HEK293 (cell line): ENCODE data around the gene POP7.
A peak's percentile ranks its signal among the peaks of the same experiment; 100 is the strongest.

Experiments
- CTCF ChIA-PET: fragments of 350-600 bp; formaldehyde crosslinking; extraction: SDS; loops from one replicate; lab custom pipeline; 2021; ENCODE audit warnings: antibody characterized with exemption; lab: Yijun Ruan, JAX
- POLR2A ChIA-PET: fragments of 300-600 bp; formaldehyde crosslinking; extraction: SDS; loops from one replicate; lab custom pipeline; 2020; ENCODE audit warnings: antibody characterized with exemption, inconsistent platforms; lab: Yijun Ruan, JAX
- H3K27ac ChIP-seq: fragments of 200-500 bp; sonication (Bioruptor generic); 2 replicates; pipeline ENCODE4 v1.5.1; 2014; ENCODE audit warnings: low read depth, low read length, control low read depth, inconsistent platforms; ENCODE audit errors: extremely low read depth
- H3K36me3 ChIP-seq, 2 experiments: fragments of 200-500 bp in 1 of 2; sonication (Bioruptor generic) in 1 of 2; 1 replicate in 1 of 2; 2 replicates in 1 of 2; pipeline ENCODE4 v1.5.1; 2014 to 2017; ENCODE audit warnings: inconsistent platforms in 2 of 2, low read length in 2 of 2; ENCODE audit not compliant: control insufficient read depth in 2 of 2, insufficient read depth in 1 of 2
- H3K4me1 ChIP-seq: fragments of 200-500 bp; sonication (Bioruptor generic); 2 replicates; pipeline ENCODE4 v1.5.1; 2014; ENCODE audit warnings: mild to moderate bottlenecking, low read length, inconsistent platforms; ENCODE audit not compliant: control insufficient read depth, insufficient read depth
- H3K4me3 ChIP-seq: 2 replicates; pipeline ENCODE4 v1.5.1; 2011; ENCODE audit warnings: low read depth, mild to moderate bottlenecking, control low read depth, low read length, moderate library complexity
- H3K9me3 ChIP-seq: fragments of 200-500 bp; sonication (Bioruptor generic); 2 replicates; pipeline ENCODE4 v1.5.1; 2014; ENCODE audit warnings: low read depth, low read length, inconsistent platforms; ENCODE audit not compliant: control insufficient read depth, insufficient read depth
- BCL11B ChIP-seq: fragments of 450-650 bp; formaldehyde crosslinking; IDR thresholded peaks from 2 replicates; pipeline ENCODE4 v1.5.1; 2016; ENCODE audit warnings: low read depth, missing biosample characterization, missing genetic modification characterization
- GLIS1 ChIP-seq: fragments of 450-650 bp; formaldehyde crosslinking; IDR thresholded peaks from 2 replicates; pipeline ENCODE4 v1.5.1; 2016; ENCODE audit warnings: missing biosample characterization, missing genetic modification characterization
- OVOL3 ChIP-seq: fragments of 450-650 bp; formaldehyde crosslinking; IDR thresholded peaks from 2 replicates; pipeline ENCODE4 v1.5.1; 2016; ENCODE audit warnings: missing biosample characterization, missing genetic modification characterization
- PRDM1 ChIP-seq: fragments of 450-650 bp; formaldehyde crosslinking; IDR thresholded peaks from 2 replicates; pipeline ENCODE4; 2016; ENCODE audit warnings: missing biosample characterization, missing genetic modification characterization
- RBAK ChIP-seq: fragments of 450-650 bp; formaldehyde crosslinking; IDR thresholded peaks from 2 replicates; pipeline ENCODE4 v1.5.1; 2016; ENCODE audit warnings: missing biosample characterization, missing genetic modification characterization
- SETDB1 ChIP-seq: IDR thresholded peaks from one replicate; pipeline ENCODE4 v1.6.1; 2017; ENCODE audit warnings: mild to moderate bottlenecking, low read length, moderate library complexity, mixed read lengths; ENCODE audit not compliant: insufficient read length
- YY1 ChIP-seq: fragments of 450-650 bp; formaldehyde crosslinking; IDR thresholded peaks from 2 replicates; pipeline ENCODE4 v1.5.1; 2018; ENCODE audit warnings: missing biosample characterization, missing genetic modification characterization
- ZBTB1 ChIP-seq: fragments of 450-650 bp; formaldehyde crosslinking; IDR thresholded peaks from 2 replicates; pipeline ENCODE4 v1.5.1; 2016; ENCODE audit warnings: missing biosample characterization, missing genetic modification characterization
- ZEB2 ChIP-seq: fragments of 450-650 bp; formaldehyde crosslinking; IDR thresholded peaks from 2 replicates; pipeline ENCODE4 v1.5.1; 2016; ENCODE audit warnings: missing biosample characterization, missing genetic modification characterization
- ZNF121 ChIP-seq: fragments of 450-650 bp; formaldehyde crosslinking; IDR thresholded peaks from 2 replicates; pipeline ENCODE4 v1.5.1; 2016; ENCODE audit warnings: missing biosample characterization, missing genetic modification characterization
- ZNF266 ChIP-seq: fragments of 450-650 bp; formaldehyde crosslinking; IDR thresholded peaks from 2 replicates; pipeline ENCODE4 v1.5.1; 2016; ENCODE audit warnings: missing biosample characterization, missing genetic modification characterization, low read depth
- ZNF324 ChIP-seq: fragments of 450-650 bp; formaldehyde crosslinking; IDR thresholded peaks from 2 replicates; pipeline ENCODE4 v1.5.1; 2016; ENCODE audit warnings: missing biosample characterization, missing genetic modification characterization
- ZNF335 ChIP-seq: fragments of 450-650 bp; formaldehyde crosslinking; conservative IDR thresholded peaks from 2 replicates; pipeline ENCODE4 v1.5.1; 2016; ENCODE audit warnings: missing biosample characterization, missing genetic modification characterization
- ZNF366 ChIP-seq: fragments of 450-650 bp; formaldehyde crosslinking; conservative IDR thresholded peaks from 2 replicates; pipeline ENCODE4 v1.5.1; 2016; ENCODE audit warnings: missing biosample characterization, missing genetic modification characterization
- ZNF37A ChIP-seq: fragments of 450-650 bp; IDR thresholded peaks from 2 replicates; pipeline ENCODE4 v1.5.1; 2018; ENCODE audit warnings: missing biosample characterization, missing genetic modification characterization
- ZNF416 ChIP-seq: fragments of 450-650 bp; formaldehyde crosslinking; IDR thresholded peaks from 2 replicates; pipeline ENCODE4 v1.5.1; 2016; ENCODE audit warnings: missing biosample characterization, missing genetic modification characterization
- ZNF473 ChIP-seq: fragments of 450-650 bp; formaldehyde crosslinking; IDR thresholded peaks from 2 replicates; pipeline ENCODE4 v1.5.1; 2017; ENCODE audit warnings: missing biosample characterization, missing genetic modification characterization
- ZNF521 ChIP-seq: fragments of 450-650 bp; formaldehyde crosslinking; IDR thresholded peaks from 2 replicates; pipeline ENCODE4 v1.5.1; 2017; ENCODE audit warnings: missing biosample characterization, mild to moderate bottlenecking, missing genetic modification characterization
- ZNF529 ChIP-seq: fragments of 450-650 bp; formaldehyde crosslinking; IDR thresholded peaks from 2 replicates; pipeline ENCODE4 v1.5.1; 2017; ENCODE audit warnings: missing genetic modification characterization, missing biosample characterization; ENCODE audit not compliant: insufficient replicate concordance
- ZNF549 ChIP-seq: fragments of 450-650 bp; IDR thresholded peaks from 2 replicates; pipeline ENCODE4 v1.5.1; 2018; ENCODE audit warnings: missing biosample characterization, missing genetic modification characterization, mild to moderate bottlenecking, inconsistent platforms, moderate library complexity
- ZNF555 ChIP-seq: fragments of 450-650 bp; formaldehyde crosslinking; conservative IDR thresholded peaks from 2 replicates; pipeline ENCODE4 v1.5.1; 2017; ENCODE audit warnings: missing biosample characterization, mild to moderate bottlenecking, missing genetic modification characterization, inconsistent platforms
- ZNF747 ChIP-seq: fragments of 450-650 bp; formaldehyde crosslinking; IDR thresholded peaks from 2 replicates; pipeline ENCODE4 v1.5.1; 2016; ENCODE audit warnings: missing biosample characterization, missing genetic modification characterization
- ZNF777 ChIP-seq: fragments of 450-650 bp; formaldehyde crosslinking; IDR thresholded peaks from 2 replicates; pipeline ENCODE4 v1.5.1; 2017; ENCODE audit warnings: missing biosample characterization, missing genetic modification characterization, borderline replicate concordance
- ZNF792 ChIP-seq: fragments of 450-650 bp; formaldehyde crosslinking; IDR thresholded peaks from 2 replicates; pipeline ENCODE4 v1.5.1; 2016; ENCODE audit warnings: missing biosample characterization, missing genetic modification characterization
- ZNF837 ChIP-seq: fragments of 450-650 bp; formaldehyde crosslinking; IDR thresholded peaks from 2 replicates; pipeline ENCODE4 v1.5.1; 2016; ENCODE audit warnings: missing biosample characterization, missing genetic modification characterization
- ZSCAN30 ChIP-seq: fragments of 450-650 bp; IDR thresholded peaks from 2 replicates; pipeline ENCODE4 v1.5.1; 2018; ENCODE audit warnings: missing biosample characterization, mild to moderate bottlenecking, missing genetic modification characterization, moderate library complexity
- TF ChIP-seq, protein P1 (sequence below): fragments of 450-650 bp; formaldehyde crosslinking; IDR thresholded peaks from 2 replicates; pipeline ENCODE4 v1.5.1; 2016; ENCODE audit warnings: missing biosample characterization, missing genetic modification characterization
- TF ChIP-seq, protein P2 (sequence below): IDR thresholded peaks from 2 replicates; pipeline ENCODE4 v1.6.1; 2011; ENCODE audit warnings: mild to moderate bottlenecking, low read depth, low read length, borderline replicate concordance
- TF ChIP-seq, protein P3 (sequence below): fragments of 450-650 bp; formaldehyde crosslinking; IDR thresholded peaks from 2 replicates; pipeline ENCODE4 v1.5.1; 2016; ENCODE audit warnings: missing biosample characterization, missing genetic modification characterization

POP7 gene

DNA sequence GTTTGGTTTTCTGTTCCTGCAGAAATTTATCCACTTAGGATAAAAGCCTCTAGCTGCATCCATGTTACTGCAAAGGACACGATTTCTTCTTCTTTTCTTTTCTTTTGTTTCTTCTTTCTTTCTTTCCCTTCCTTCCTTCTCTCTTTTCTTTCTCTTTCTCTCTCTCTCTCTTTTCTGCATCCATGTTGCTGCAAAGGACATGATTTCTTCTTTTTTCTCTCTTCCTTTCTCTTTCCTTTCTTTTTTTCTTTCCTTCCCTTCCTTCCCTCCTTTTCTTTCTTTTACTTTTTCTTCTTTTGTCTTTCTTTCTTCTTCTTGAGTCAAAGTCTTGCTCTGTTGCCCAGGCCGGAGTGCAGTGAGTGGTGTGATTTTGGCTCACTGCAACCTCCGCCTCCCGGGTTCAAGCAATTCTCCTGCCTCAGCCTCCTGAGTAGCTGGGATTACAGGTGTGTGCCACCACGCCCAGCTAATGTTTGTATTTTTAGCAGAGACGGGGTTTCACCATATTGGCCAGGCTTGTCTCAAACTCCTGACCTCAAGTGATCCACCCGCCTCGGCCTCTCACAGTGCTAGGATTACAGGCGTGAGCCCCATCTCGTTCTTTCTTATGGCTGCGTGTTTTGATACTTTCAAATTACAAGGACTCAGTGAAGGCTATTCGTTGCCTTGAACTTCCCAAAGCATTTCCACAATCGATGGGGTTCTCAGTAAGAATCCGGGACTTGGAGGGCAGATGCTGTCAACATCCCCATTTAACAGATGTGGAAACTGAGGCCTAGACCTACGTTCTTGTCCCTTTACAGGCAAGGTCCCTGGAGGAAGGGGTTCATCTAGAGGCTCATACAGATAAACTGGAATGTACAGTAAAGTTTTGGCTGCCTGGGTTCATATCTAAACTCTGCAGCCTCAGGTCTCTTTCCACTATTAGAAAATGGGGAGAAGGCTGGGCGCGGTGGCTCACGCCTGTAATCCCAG lies 34.3 kb upstream of the POP7 start:
- Histone ChIP-seq H3K36me3 (peaks cover 0 to 4% of the 10 kb centered on the region in 2 experiments; a peak in 2 of 3 replicates), H3K4me3 (no peak overlapping the region), H3K27ac (no peak overlapping the region), H3K4me1 (no peaks in the 10 kb centered on the region), H3K9me3 (no peaks in the 10 kb centered on the region)
- ChIA-PET POLR2A (interaction anchor here (0.8 kb wide), 1 partner anchor 85 kb away, joined by 12 read pairs; the partner anchor contains the start of gene FBXO24), CTCF (interaction anchor here (1.4 kb wide), 1 partner anchor 20 kb away, joined by 3 read pairs; no protein-coding TSS in a partner anchor)
- TF ChIP-seq RBAK (tag by site-specific recombination) (no peak), ZNF335 (tag by site-specific recombination) (no peak), ZNF366 (peak; percentile 97), SETDB1 (no peak), PRDM1 (tag by site-specific recombination) (peak; percentile 99), ZNF837 (tag by site-specific recombination) (no peak), OVOL3 (tag by site-specific recombination) (no peak), ZBTB1 (tag by site-specific recombination) (no peak), ZNF555 (no peak)

DNA sequence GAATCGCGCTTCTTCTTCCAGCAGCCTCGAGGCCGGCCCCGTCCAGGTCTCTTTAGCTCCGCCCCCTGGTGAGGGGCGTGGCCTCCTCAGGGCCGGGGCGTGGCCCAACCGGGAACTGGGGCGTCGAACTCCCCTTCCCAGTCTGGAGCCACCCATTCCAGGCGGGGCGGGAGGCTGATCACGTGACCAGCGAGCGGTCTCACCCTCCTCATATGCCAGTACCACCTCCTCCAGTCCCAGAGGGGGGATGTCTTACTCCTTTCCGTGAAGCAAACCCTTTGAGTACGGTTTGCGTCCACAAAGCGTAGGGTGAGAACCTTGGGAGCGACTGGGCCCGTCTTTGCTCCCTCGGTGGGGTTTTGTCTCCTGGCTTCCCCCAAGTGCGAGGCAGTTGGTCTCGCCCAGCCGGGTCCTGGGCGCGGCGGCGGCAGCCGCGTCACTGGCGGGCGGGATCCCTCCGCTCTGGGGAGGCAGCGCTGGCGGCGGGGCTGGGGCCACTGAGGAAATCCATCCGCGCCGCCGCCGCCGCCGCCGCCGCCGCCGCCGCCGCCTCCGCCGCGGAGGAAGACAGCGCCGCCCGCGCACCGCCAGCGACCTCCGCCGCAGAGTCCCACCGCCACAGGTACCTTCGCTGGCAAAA lies 32.5 kb upstream of the POP7 start, which contains the start of gene GNB2:
GNB2 (plus strand) TSS at position 439 of the 640 bp plus-strand sequence. CDS start 2,526 bp downstream, outside the sequence.
- no peaks in the 10 kb centered on the region for H3K9me3 ChIP-seq
- H3K36me3 ChIP-seq: peaks cover 0 to 22% of the 10 kb centered on the region in 2 experiments; a peak in 2 of 3 replicates
- ChIA-PET POLR2A (interaction anchor here (0.5 to 1.0 kb wide), 14 partner anchors 9 to 244 kb away, joined by 3 to 22 read pairs (median 4); partner anchors contain the start of genes ACTL6B, FBXO24, LRCH4 and MEPCE), CTCF (interaction anchor here (0.6 to 1.0 kb wide), 3 partner anchors 10 to 109 kb away, joined by 3 to 4 read pairs (median 4); partner anchors contain the start of gene POP7)
- peak within 1 kb of the TSS; percentile 84 for H3K27ac ChIP-seq
- H3K4me3 ChIP-seq: peak within 1 kb of the TSS; percentile 97
- H3K4me1 ChIP-seq: no peaks in the 10 kb centered on the region
- TF ChIP-seq ZNF747 (tag by site-specific recombination): no peak
- no peak for TF ChIP-seq BCL11B (tag by site-specific recombination)
- TF ChIP-seq, protein P1, sequence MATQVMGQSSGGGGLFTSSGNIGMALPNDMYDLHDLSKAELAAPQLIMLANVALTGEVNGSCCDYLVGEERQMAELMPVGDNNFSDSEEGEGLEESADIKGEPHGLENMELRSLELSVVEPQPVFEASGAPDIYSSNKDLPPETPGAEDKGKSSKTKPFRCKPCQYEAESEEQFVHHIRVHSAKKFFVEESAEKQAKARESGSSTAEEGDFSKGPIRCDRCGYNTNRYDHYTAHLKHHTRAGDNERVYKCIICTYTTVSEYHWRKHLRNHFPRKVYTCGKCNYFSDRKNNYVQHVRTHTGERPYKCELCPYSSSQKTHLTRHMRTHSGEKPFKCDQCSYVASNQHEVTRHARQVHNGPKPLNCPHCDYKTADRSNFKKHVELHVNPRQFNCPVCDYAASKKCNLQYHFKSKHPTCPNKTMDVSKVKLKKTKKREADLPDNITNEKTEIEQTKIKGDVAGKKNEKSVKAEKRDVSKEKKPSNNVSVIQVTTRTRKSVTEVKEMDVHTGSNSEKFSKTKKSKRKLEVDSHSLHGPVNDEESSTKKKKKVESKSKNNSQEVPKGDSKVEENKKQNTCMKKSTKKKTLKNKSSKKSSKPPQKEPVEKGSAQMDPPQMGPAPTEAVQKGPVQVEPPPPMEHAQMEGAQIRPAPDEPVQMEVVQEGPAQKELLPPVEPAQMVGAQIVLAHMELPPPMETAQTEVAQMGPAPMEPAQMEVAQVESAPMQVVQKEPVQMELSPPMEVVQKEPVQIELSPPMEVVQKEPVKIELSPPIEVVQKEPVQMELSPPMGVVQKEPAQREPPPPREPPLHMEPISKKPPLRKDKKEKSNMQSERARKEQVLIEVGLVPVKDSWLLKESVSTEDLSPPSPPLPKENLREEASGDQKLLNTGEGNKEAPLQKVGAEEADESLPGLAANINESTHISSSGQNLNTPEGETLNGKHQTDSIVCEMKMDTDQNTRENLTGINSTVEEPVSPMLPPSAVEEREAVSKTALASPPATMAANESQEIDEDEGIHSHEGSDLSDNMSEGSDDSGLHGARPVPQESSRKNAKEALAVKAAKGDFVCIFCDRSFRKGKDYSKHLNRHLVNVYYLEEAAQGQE (tag by site-specific recombination): peak; percentile 56
- TF ChIP-seq ZNF266 (tag by site-specific recombination): no peak; the same call in 1 of the 2 replicates
- no peak for TF ChIP-seq ZNF416 (tag by site-specific recombination)
- TF ChIP-seq ZNF335 (tag by site-specific recombination): peak; percentile 98
- peak; percentile 92 for TF ChIP-seq ZNF121 (tag by site-specific recombination)
- TF ChIP-seq ZNF777 (tag by site-specific recombination): peak; percentile 40; the same call in 1 of the 2 replicates
- peak; percentile 75 for TF ChIP-seq YY1 (tag by site-specific recombination)
- no peak; the same call in 1 of the 2 replicates for TF ChIP-seq ZNF792 (tag by site-specific recombination)
- TF ChIP-seq RBAK (tag by site-specific recombination): peak; percentile 75
- TF ChIP-seq ZNF37A (tag by site-specific recombination): no peak; the same call in 1 of the 2 replicates
- peak; percentile 99 for TF ChIP-seq ZEB2 (tag by site-specific recombination)
- no peak for TF ChIP-seq ZNF529 (tag by site-specific recombination)
- TF ChIP-seq ZNF549: no peak
- TF ChIP-seq, protein P2, sequence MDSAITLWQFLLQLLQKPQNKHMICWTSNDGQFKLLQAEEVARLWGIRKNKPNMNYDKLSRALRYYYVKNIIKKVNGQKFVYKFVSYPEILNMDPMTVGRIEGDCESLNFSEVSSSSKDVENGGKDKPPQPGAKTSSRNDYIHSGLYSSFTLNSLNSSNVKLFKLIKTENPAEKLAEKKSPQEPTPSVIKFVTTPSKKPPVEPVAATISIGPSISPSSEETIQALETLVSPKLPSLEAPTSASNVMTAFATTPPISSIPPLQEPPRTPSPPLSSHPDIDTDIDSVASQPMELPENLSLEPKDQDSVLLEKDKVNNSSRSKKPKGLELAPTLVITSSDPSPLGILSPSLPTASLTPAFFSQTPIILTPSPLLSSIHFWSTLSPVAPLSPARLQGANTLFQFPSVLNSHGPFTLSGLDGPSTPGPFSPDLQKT: no peak
- no peak for TF ChIP-seq ZNF473 (tag by site-specific recombination)
- TF ChIP-seq ZNF324 (tag by site-specific recombination): peak; percentile 99
- no peak for TF ChIP-seq ZNF521 (tag by site-specific recombination)
- TF ChIP-seq, protein P3, sequence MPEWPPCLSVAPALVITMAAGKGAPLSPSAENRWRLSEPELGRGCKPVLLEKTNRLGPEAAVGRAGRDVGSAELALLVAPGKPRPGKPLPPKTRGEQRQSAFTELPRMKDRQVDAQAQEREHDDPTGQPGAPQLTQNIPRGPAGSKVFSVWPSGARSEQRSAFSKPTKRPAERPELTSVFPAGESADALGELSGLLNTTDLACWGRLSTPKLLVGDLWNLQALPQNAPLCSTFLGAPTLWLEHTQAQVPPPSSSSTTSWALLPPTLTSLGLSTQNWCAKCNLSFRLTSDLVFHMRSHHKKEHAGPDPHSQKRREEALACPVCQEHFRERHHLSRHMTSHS: no peak
- TF ChIP-seq GLIS1: peak; percentile 72
- TF ChIP-seq ZSCAN30 (tag by site-specific recombination): peak; percentile 98
